Mesenchymal stem cell (in vitro differentiated cells and primary cell): Measurements from ENCODE around the gene MYO9B.
"Not testable (repeated sequence)": the region's sequence is repeated elsewhere in the genome, so short reads cannot be mapped to it uniquely, and the experiment has no call there.

Source experiments
- DNase-seq: peaks from one replicate; pipeline ENCODE4 v3.0.0-alpha.2; 2013
- H2AFZ ChIP-seq: one replicate; pipeline ENCODE4 v1.6.1; 2013; ENCODE audit warnings: low read depth, mild to moderate bottlenecking, control low read depth, inconsistent platforms, low read length, moderate library complexity
- H2AK5ac ChIP-seq: 2 replicates; pipeline ENCODE4 v1.6.1; 2013; ENCODE audit warnings: low read length, moderate library complexity, mild to moderate bottlenecking, inconsistent platforms; ENCODE audit not compliant: severe bottlenecking
- H2BK120ac ChIP-seq: one replicate; pipeline ENCODE4 v1.6.1; 2013; ENCODE audit warnings: low read depth, mild to moderate bottlenecking, inconsistent platforms, low read length, moderate library complexity
- H2BK12ac ChIP-seq, 2 experiments: one replicate each; pipeline ENCODE4 v1.6.1; 2013; ENCODE audit warnings: inconsistent platforms in 2 of 2, low read length in 2 of 2, mild to moderate bottlenecking in 2 of 2, moderate library complexity in 2 of 2, control low read depth in 1 of 2
- H2BK15ac ChIP-seq: one replicate; pipeline ENCODE4 v1.6.1; 2013; ENCODE audit warnings: mild to moderate bottlenecking, low read depth, inconsistent platforms; ENCODE audit not compliant: poor library complexity, severe bottlenecking
- H2BK5ac ChIP-seq: 2 replicates; pipeline ENCODE4 v1.6.1; 2013; ENCODE audit warnings: low read depth, mild to moderate bottlenecking, low read length, control low read depth, inconsistent platforms; ENCODE audit not compliant: poor library complexity, severe bottlenecking
- H3K14ac ChIP-seq, 2 experiments: one replicate each; pipeline ENCODE4 v1.6.1; 2013; ENCODE audit warnings: inconsistent platforms in 2 of 2, low read length in 2 of 2, control low read depth in 1 of 2, mild to moderate bottlenecking in 1 of 2, moderate library complexity in 1 of 2
- H3K18ac ChIP-seq, 2 experiments: one replicate each; pipeline ENCODE4 v1.6.1; 2013; ENCODE audit warnings: inconsistent platforms in 2 of 2, low read length in 2 of 2, control low read depth in 1 of 2, low read depth in 1 of 2, mild to moderate bottlenecking in 1 of 2
- H3K23ac ChIP-seq, 2 experiments: one replicate each; pipeline ENCODE4 v1.6.1; 2013; ENCODE audit warnings: inconsistent platforms in 2 of 2, low read length in 2 of 2, mild to moderate bottlenecking in 2 of 2, moderate library complexity in 2 of 2, control low read depth in 1 of 2
- H3K27ac ChIP-seq: 2 replicates; pipeline ENCODE4 v1.5.1; 2013; ENCODE audit warnings: mild to moderate bottlenecking, moderate library complexity, low read length, control low read depth, inconsistent platforms; ENCODE audit not compliant: poor library complexity, severe bottlenecking
- H3K27me3 ChIP-seq, 2 experiments: 2 replicates each; pipeline versions ENCODE4 v1.6.1 to v1.7.0; 2013; ENCODE audit warnings: low read length in 2 of 2, mild to moderate bottlenecking in 2 of 2, moderate library complexity in 2 of 2, control low read depth in 1 of 2, inconsistent platforms in 1 of 2; ENCODE audit not compliant: control insufficient read depth in 1 of 2, insufficient read depth in 1 of 2
- H3K36me3 ChIP-seq, 2 experiments: 2 replicates each; pipeline versions ENCODE4 v1.6.1 to v1.7.0; 2013; ENCODE audit warnings: low read length in 2 of 2, control low read depth in 1 of 2, inconsistent platforms in 1 of 2, low read depth in 1 of 2, mild to moderate bottlenecking in 1 of 2; ENCODE audit not compliant: insufficient read depth in 2 of 2, control insufficient read depth in 1 of 2
- H3K4ac ChIP-seq, 2 experiments: one replicate each; pipeline ENCODE4 v1.6.1; 2013; ENCODE audit warnings: inconsistent platforms in 2 of 2, low read length in 2 of 2, mild to moderate bottlenecking in 2 of 2, moderate library complexity in 2 of 2, control low read depth in 1 of 2, low read depth in 1 of 2
- H3K4me1 ChIP-seq: 2 replicates; pipeline ENCODE4 v1.6.1; 2013; ENCODE audit warnings: low read depth, low read length, control low read depth; ENCODE audit not compliant: control insufficient read depth, insufficient read depth
- H3K4me2 ChIP-seq: 2 replicates; pipeline ENCODE4 v1.6.1; 2013; ENCODE audit warnings: low read length, mild to moderate bottlenecking, inconsistent platforms; ENCODE audit not compliant: poor library complexity, severe bottlenecking
- H3K4me3 ChIP-seq, 2 experiments: 2 replicates each; pipeline versions ENCODE4 v1.5.1 to v1.7.0; 2013; ENCODE audit warnings: low read length in 2 of 2, mild to moderate bottlenecking in 2 of 2, control low read depth in 1 of 2, low read depth in 1 of 2; ENCODE audit not compliant: insufficient read depth in 1 of 2
- H3K79me1 ChIP-seq: replicated peaks from 2 replicates; pipeline ENCODE4 v1.6.1; 2013; ENCODE audit warnings: mild to moderate bottlenecking, control low read depth, low read length, inconsistent platforms; ENCODE audit not compliant: poor library complexity, severe bottlenecking
- H3K9ac ChIP-seq: 2 replicates; pipeline ENCODE4 v1.7.0; 2013; ENCODE audit warnings: mild to moderate bottlenecking, low read length, moderate library complexity
- H3K9me3 ChIP-seq: 2 replicates; pipeline ENCODE4 v1.7.0; 2013; ENCODE audit warnings: mild to moderate bottlenecking, low read length; ENCODE audit not compliant: control insufficient read depth
- H4K8ac ChIP-seq: one replicate; pipeline ENCODE4 v1.6.1; 2013; ENCODE audit warnings: inconsistent platforms, mild to moderate bottlenecking, low read length, moderate library complexity
- H4K91ac ChIP-seq: one replicate; pipeline ENCODE4 v1.6.1; 2013; ENCODE audit warnings: mild to moderate bottlenecking, low read length, inconsistent platforms
- WGBS: methylation state at CpG from one replicate; pipeline ENCODE4 v1.1.7; 2013; ENCODE audit warnings: mixed read lengths; 5-methylcytosine and 5-hydroxymethylcytosine counted together

MYO9B gene

DNA sequence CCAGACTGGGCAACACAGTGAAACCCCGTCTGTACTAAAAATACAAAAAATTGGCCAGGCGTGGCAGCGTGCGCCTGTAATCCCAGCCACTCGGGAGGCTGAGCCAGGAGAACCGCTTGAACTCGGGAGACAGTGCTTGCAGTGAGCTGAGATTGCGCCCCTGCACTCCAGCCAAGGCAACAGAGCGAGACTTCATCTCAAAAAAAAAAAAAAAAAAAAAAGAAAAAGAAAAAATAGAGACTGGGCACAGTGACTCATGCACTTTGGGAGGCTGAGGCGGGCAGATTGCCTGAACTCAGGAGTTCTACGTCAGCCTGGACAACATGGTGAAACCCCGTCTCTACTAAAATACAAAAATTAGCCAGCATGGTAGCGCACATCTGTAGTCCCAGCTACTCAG is 69.2 kb downstream of the MYO9B start:
- H3K23ac ChIP-seq, H3K27ac ChIP-seq, H2AFZ ChIP-seq, H2AK5ac ChIP-seq, H4K8ac ChIP-seq, H2BK12ac ChIP-seq, H3K4me2 ChIP-seq, H2BK120ac ChIP-seq, H3K4ac ChIP-seq, H3K4me3 ChIP-seq, H3K27me3 ChIP-seq, H4K91ac ChIP-seq, H2BK5ac ChIP-seq, H3K18ac ChIP-seq, H3K9me3 ChIP-seq, H3K14ac ChIP-seq, H2BK15ac ChIP-seq: not testable (repeated sequence)
- H3K79me1 ChIP-seq = peaks cover 53% of the 10 kb centered on the region
- peaks cover 39 to 56% of the 10 kb centered on the region in 2 experiments for H3K36me3 ChIP-seq
- WGBS = 94% methylated on average over 11 of the region's 13 CpGs
- peak overlapping the region; percentile 80 for H3K9ac ChIP-seq
- peak; percentile 15 for DNase-seq
- H3K4me1 ChIP-seq = peaks cover 10% of the 10 kb centered on the region

DNA sequence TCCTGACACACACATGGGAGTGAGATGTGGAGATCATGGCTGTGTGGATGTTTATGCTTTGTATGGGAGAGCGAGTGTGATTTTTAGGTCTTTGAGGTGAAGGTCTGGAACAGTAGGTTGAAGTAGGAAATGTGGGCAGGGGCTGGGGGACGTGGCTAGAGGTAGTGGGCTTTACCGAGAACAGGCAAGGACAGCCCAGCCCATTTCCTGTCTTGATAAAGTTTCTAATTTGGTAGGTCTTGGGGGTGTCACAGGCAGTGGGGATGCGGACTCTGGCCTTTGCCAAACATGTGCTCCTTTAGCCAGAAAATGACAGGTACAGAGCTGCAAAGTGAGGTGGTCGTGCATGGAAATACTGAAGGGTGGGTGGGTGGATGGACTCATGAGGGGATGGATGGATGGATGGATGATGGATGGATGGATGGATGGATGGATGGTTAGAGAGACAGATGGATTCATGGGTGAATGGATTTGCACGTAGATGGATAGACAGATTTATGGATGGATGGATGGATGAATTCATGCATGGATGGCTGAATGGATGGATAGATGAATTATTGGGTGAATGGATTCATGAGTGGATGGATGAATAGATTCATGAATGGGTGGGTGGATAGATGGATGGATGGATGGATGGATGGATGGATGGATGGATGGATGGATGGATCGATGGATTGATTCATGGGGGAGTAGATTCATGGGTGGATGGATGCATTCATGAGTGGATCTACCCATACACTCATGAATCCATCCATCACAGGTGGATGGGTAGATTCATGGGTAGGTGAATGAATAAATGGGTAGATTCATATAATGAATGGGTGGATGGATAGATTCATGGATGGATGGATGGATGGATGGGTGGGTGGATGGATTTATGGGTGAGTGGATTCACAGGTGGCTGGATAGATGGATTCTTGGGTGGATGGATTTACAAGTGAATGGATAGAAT is 70.2 kb downstream of the MYO9B start:
- Histone ChIP-seq H3K4me1 (peaks cover 10% of the 10 kb centered on the region), H3K4me3 (no peak overlapping the region), H3K36me3 (peaks cover 48 to 67% of the 10 kb centered on the region in 2 experiments), H3K14ac (peak overlapping the region in 1 of 2 experiments; percentile 23), H3K23ac (peak overlapping the region in 1 of 2 experiments; percentile 11), H4K8ac (no peak overlapping the region), H4K91ac (no peak overlapping the region), H2BK120ac (no peak overlapping the region), H3K9me3 (no peaks in the 10 kb centered on the region), H2BK15ac (no peak overlapping the region), H2BK5ac (no peak overlapping the region), H3K27me3 (no peaks in the 10 kb centered on the region), H2AFZ (no peak overlapping the region), H3K27ac (no peak overlapping the region), H3K79me1 (peaks cover 57% of the 10 kb centered on the region), H3K4ac (no peak overlapping the region), H3K18ac (no peak overlapping the region), H3K4me2 (no peak overlapping the region), H2BK12ac (peak overlapping the region in 1 of 2 experiments; percentile 39), H3K9ac (peak overlapping the region; percentile 80), H2AK5ac (peak overlapping the region; percentile 91)
- WGBS = 97% methylated on average over 7 of the region's 7 CpGs
- DNase-seq = no peak

DNA sequence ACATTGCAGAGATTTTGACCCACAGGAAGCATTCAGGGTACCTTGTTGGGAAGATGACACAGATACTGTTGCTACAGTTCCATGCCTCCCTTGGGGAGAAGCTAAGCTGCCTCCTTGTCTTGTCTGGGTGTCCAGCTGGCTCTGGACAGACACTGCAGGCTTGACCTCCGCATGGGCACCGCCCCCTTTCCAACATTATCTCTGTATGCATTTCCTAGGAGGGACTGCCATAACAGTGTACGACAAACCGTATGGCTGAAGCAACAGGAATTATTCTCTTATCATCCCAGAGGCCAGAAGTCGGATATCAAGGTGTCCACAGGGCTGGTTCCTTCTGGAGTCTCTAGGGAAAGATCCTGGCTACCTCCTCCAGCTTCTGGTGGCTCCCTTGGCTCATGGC is 72.6 kb downstream of the MYO9B start:
- no peak overlapping the region for H2BK15ac ChIP-seq
- H3K14ac ChIP-seq = no peak overlapping the region
- H2AK5ac ChIP-seq = no peak overlapping the region
- DNase-seq = no peak
- H3K27ac ChIP-seq = no peak overlapping the region
- 96% methylated on average over 5 of the region's 5 CpGs for WGBS
- no peak overlapping the region for H3K23ac ChIP-seq
- H2AFZ ChIP-seq = no peak overlapping the region
- H3K4me1 ChIP-seq = peaks cover 10% of the 10 kb centered on the region
- no peak overlapping the region for H2BK120ac ChIP-seq
- no peak overlapping the region for H3K4me3 ChIP-seq
- H2BK5ac ChIP-seq = no peak overlapping the region
- no peak overlapping the region for H4K8ac ChIP-seq
- H3K4me2 ChIP-seq = no peak overlapping the region
- peaks cover 53 to 70% of the 10 kb centered on the region in 2 experiments for H3K36me3 ChIP-seq
- H3K9ac ChIP-seq = no peak overlapping the region
- no peak overlapping the region for H3K18ac ChIP-seq
- no peaks in the 10 kb centered on the region for H3K27me3 ChIP-seq
- H4K91ac ChIP-seq = no peak overlapping the region
- H3K4ac ChIP-seq = no peak overlapping the region
- H3K79me1 ChIP-seq = peaks cover 51% of the 10 kb centered on the region
- no peaks in the 10 kb centered on the region for H3K9me3 ChIP-seq
- no peak overlapping the region for H2BK12ac ChIP-seq

DNA sequence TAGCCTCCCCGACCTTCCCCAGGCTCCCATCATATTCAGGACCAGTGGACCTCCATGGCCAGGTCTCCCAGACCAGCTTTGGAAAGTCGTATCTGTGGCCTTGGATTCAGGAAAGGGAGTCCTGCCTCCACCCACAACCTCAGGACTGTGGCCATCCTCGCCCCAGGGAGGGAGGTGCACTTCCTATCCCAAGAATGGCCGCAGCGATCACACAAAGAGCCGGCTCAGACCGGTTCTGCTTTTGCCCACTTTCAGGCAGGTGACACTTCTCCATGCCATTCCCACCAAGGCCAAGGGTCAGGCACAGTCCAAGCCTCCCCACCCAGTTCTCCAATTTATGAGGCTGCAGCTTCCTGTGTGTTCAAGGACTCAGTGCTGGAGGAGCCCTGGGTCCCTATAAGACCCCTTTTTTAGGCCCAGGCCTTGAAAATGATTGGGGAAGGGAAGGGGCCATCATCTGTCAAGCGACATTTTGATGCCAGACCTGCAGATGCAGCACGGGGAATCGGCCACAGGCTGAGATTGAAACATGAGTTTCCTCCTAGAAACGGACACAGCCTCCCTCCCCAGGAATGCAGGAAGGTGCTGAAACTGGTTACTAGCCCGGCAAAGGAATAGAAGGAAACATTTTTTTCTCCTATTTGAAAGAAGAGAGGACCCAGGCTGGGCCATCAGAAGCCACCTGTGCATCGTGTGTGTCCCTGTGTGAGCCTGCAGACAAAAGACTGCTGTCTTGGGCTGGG is 74.0 kb downstream of the MYO9B start:
- Histone ChIP-seq H2AK5ac (peak overlapping the region; percentile 57), H3K79me1 (peaks cover 46% of the 10 kb centered on the region), H3K27me3 (no peaks in the 10 kb centered on the region), H3K4me2 (no peak overlapping the region), H3K14ac (no peak overlapping the region), H2BK120ac (no peak overlapping the region), H3K4ac (no peak overlapping the region), H3K9ac (no peak overlapping the region), H3K18ac (no peak overlapping the region), H4K8ac (no peak overlapping the region), H3K27ac (no peak overlapping the region), H3K4me1 (peaks cover 7% of the 10 kb centered on the region), H3K9me3 (no peaks in the 10 kb centered on the region), H2BK15ac (no peak overlapping the region), H3K4me3 (no peak overlapping the region), H4K91ac (no peak overlapping the region), H2BK12ac (no peak overlapping the region), H3K23ac (no peak overlapping the region), H2BK5ac (no peak overlapping the region), H3K36me3 (peaks cover 64 to 83% of the 10 kb centered on the region in 2 experiments), H2AFZ (no peak overlapping the region)
- 93% methylated on average over 13 of the region's 13 CpGs for WGBS
- no peak for DNase-seq
